ENCODE results near the gene C3orf80.

DNA sequence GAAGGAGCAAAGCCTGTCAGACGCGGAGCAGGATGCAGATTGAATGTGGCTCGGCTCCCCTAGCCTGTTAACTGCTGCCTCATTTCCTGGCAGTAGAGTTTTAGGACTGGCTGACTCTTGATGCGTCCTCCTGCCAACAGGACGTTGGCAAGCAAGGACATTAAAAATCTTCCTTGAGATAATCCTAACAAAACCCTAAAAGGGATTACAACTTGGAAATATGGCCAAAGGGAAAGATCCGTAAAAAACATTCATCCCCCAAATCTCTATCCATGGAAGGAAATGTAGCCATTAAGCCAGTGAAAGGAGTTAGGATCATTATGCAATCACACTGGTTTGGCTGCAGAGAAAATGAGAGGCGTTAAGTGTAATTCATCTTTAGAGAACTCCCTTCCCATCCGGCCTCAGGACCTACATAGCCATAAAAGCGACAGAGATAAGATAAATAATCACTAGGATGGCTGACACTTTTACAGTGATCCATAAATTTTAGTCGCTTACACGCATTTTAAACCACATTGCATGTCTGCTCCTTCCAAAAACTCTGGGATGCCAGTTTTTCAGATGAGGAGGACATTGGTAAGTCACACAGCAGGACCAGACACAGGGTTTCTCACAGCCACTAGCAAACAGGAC lies 44.5 kb upstream of the C3orf80 start:
- TF ChIP-seq EZH2 (IDR thresholded peaks at IDR 0.05; ENCODE audit: low read length), result no peak
- TF ChIP-seq, protein P1, sequence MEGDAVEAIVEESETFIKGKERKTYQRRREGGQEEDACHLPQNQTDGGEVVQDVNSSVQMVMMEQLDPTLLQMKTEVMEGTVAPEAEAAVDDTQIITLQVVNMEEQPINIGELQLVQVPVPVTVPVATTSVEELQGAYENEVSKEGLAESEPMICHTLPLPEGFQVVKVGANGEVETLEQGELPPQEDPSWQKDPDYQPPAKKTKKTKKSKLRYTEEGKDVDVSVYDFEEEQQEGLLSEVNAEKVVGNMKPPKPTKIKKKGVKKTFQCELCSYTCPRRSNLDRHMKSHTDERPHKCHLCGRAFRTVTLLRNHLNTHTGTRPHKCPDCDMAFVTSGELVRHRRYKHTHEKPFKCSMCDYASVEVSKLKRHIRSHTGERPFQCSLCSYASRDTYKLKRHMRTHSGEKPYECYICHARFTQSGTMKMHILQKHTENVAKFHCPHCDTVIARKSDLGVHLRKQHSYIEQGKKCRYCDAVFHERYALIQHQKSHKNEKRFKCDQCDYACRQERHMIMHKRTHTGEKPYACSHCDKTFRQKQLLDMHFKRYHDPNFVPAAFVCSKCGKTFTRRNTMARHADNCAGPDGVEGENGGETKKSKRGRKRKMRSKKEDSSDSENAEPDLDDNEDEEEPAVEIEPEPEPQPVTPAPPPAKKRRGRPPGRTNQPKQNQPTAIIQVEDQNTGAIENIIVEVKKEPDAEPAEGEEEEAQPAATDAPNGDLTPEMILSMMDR (optimal IDR thresholded peaks at IDR 0.05 in 1 of 3, IDR thresholded peaks at IDR 0.05 in 1 of 3, conservative IDR thresholded peaks at IDR 0.05 in 1 of 3; ENCODE audit: extremely low read depth in 1 of 3, insufficient read depth in 2 of 3, low read length in 3 of 3), result no peak
